ENCODE results near the gene RIC8A. TPM values are rescaled to one million over a fixed set of nuclear protein-coding genes. Genes with fewer than 3 reads are reported as not detected.

The RIC8A gene
- total RNA-seq, 1 donor from 2014 or later: 91.8 TPM

DNA sequence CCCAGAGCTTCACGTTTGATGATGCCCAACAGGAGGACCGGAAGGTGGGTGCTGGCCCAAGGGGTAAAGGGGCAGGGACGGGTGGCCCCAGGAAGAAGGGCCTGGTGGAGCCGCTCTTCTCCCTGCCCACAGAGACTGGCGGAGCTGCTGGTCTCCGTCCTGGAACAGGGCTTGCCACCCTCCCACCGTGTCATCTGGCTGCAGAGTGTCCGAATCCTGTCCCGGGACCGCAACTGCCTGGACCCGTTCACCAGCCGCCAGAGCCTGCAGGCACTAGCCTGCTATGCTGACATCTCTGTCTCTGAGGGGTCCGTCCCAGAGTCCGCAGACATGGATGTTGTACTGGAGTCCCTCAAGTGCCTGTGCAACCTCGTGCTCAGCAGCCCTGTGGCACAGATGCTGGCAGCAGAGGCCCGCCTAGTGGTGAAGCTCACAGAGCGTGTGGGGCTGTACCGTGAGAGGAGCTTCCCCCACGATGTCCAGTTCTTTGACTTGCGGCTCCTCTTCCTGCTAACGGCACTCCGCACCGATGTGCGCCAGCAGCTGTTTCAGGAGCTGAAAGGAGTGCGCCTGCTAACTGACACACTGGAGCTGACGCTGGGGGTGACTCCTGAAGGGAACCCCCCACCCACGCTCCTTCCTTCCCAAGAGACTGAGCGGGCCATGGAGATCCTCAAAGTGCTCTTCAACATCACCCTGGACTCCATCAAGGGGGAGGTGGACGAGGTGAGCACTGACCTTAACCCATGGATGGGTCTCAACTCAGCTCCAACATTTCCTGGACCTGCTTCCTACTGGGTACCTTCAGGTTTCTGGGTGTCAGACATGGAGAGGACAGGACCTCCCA, 2.0 kb downstream of the RIC8A start:
- Histone ChIP-seq H3K27ac (peak overlapping the region; percentile 99), H3K4me1 (peaks cover 35% of the 10 kb centered on the region), H3K4me3 (peak overlapping the region; percentile 88), H3K27me3 (no peaks in the 10 kb centered on the region), H3K9me3 (no peaks in the 10 kb centered on the region), H3K36me3 (peaks cover 61% of the 10 kb centered on the region)
- ATAC-seq: no peak
- intact Hi-C loops (cut with DNase I): no loop called here
- TF ChIP-seq, protein P1, sequence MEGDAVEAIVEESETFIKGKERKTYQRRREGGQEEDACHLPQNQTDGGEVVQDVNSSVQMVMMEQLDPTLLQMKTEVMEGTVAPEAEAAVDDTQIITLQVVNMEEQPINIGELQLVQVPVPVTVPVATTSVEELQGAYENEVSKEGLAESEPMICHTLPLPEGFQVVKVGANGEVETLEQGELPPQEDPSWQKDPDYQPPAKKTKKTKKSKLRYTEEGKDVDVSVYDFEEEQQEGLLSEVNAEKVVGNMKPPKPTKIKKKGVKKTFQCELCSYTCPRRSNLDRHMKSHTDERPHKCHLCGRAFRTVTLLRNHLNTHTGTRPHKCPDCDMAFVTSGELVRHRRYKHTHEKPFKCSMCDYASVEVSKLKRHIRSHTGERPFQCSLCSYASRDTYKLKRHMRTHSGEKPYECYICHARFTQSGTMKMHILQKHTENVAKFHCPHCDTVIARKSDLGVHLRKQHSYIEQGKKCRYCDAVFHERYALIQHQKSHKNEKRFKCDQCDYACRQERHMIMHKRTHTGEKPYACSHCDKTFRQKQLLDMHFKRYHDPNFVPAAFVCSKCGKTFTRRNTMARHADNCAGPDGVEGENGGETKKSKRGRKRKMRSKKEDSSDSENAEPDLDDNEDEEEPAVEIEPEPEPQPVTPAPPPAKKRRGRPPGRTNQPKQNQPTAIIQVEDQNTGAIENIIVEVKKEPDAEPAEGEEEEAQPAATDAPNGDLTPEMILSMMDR (IDR thresholded peaks at IDR 0.05): no peak
- DNase-seq: peak; percentile 66

DNA sequence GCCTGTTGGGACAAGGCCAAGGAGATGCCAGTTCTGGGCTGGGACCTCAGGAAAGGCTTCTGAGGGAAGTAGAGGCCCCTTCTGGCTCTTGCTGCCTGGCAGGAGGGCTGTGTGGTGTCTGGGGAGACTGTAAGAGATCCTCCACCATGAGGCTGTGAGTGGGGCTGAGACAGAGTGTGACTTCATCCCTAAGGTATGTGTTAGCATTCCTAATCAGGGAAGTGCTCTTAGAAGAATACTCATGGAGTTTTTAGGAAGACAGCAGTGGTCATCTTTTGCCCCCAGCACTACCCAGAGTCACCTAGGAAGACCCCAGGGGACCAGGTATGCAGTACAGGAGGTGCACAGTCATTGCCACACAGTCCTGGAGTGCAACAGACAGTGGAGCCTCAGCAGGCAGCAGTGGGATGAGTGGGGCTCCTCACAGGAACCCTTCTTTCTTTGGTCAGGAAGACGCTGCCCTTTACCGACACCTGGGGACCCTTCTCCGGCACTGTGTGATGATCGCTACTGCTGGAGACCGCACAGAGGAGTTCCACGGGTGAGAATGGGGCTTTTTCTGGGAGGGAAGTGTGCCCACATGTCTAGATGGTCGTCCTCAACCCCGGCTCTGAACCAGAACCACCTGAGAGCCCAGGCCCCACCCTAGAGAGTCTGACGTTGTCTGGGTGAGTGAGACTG, 2.8 kb downstream of the RIC8A start:
- DNase-seq (peak; percentile 39), ATAC-seq (no peak)
- Histone ChIP-seq H3K27me3 (no peaks in the 10 kb centered on the region), H3K4me3 (peak overlapping the region; percentile 88), H3K27ac (no peak overlapping the region), H3K9me3 (no peaks in the 10 kb centered on the region), H3K4me1 (peaks cover 30% of the 10 kb centered on the region), H3K36me3 (peaks cover 61% of the 10 kb centered on the region)
- intact Hi-C loops (cut with DNase I): no loop called here
- TF ChIP-seq, protein P1 (IDR thresholded peaks at IDR 0.05): no peak

DNA sequence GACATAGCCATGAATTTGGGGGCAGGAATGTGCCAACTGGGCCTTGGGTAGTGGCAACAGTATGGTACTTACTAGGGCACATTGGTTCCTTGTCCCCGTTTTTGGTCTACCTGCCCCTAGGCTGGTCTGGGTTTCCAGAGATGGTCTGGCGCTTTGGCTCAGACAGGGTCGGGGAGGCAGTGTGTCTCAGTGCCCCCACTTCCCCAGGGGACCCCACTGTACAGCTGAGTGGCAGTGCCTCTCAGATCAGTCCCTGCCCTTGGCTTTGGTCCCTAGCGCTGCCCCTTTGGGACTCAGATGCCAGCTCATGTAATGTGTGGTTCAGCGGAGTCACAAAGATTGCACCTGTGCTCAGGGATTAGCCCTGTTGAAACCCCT, 3.3 kb downstream of the RIC8A start:
- peaks cover 58% of the 10 kb centered on the region for H3K36me3 ChIP-seq
- H3K27me3 ChIP-seq: no peaks in the 10 kb centered on the region
- no peak overlapping the region for H3K27ac ChIP-seq
- TF ChIP-seq, protein P1 (IDR thresholded peaks at IDR 0.05): no peak
- DNase-seq (peak; percentile 58), ATAC-seq (no peak)
- no peaks in the 10 kb centered on the region for H3K9me3 ChIP-seq
- intact Hi-C loops (cut with DNase I): no loop called here
- peaks cover 25% of the 10 kb centered on the region for H3K4me1 ChIP-seq
- H3K4me3 ChIP-seq: no peak overlapping the region

DNA sequence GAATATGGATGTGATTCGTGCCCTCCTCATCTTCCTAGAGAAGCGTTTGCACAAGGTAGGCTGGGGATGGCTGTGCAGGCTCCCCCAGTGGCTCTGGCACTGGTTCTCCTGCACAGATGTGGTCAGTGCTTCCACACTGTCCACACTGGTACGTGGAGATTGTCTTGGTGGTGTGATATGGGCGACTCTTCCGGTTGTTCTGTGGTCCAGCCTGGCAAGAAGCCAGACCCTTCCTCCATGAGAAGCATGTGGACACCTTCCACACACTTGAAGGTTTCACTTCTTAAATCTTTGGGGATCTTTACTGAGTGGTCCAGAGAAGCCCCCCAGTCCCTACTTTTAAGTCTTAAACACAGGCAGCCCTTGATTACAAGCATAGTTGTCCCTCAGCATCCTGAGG, 3.8 kb downstream of the RIC8A start:
- DNase-seq: no peak
- H3K27ac ChIP-seq: no peak overlapping the region
- intact Hi-C loops (cut with DNase I): no loop called here

DNA sequence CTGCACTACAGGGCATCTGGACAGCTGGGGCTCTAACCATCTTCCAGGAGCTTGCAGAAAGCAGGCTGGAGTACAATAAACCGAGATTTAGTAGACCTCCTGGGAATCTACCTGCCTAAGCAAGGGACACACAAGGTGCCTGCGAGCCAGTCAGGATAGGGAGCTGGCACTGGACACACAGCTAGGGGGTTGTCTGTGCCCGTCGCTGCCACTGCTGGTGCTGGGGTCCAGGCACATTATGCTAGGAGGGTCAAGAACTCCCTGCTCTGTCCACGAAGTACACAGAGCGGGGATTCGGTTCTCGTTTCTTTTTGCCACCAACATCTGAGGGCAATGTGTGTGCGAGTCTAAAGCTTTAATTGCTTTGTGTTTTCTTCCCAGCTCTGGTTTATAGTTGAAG, 4.2 kb downstream of the RIC8A start:
- peaks cover 19% of the 10 kb centered on the region for H3K4me1 ChIP-seq
- DNase-seq: peak; percentile 52
- no peak for ATAC-seq
- H3K27ac ChIP-seq: no peak overlapping the region
- H3K9me3 ChIP-seq: no peaks in the 10 kb centered on the region
- intact Hi-C loops (cut with DNase I): no loop called here
- H3K36me3 ChIP-seq: peaks cover 65% of the 10 kb centered on the region
- TF ChIP-seq, protein P1 (IDR thresholded peaks at IDR 0.05): no peak
- no peak overlapping the region for H3K4me3 ChIP-seq
- no peaks in the 10 kb centered on the region for H3K27me3 ChIP-seq

More for the DNA sequence above, 3.8 kb downstream of the RIC8A start:
- TF ChIP-seq, protein P1 (IDR thresholded peaks at IDR 0.05): no peak
- Histone ChIP-seq H3K9me3 (no peaks in the 10 kb centered on the region), H3K4me3 (no peak overlapping the region), H3K4me1 (peaks cover 20% of the 10 kb centered on the region), H3K36me3 (peaks cover 63% of the 10 kb centered on the region), H3K27me3 (no peaks in the 10 kb centered on the region)
- no peak for ATAC-seq
